GM23338 (cell line): ENCODE results near the gene SEPTIN8. TPM values are rescaled to one million over a fixed set of nuclear protein-coding genes. Genes with fewer than 3 reads are reported as not detected.

Source experiments
- ATAC-seq: fragments of 200-7000 bp; cut with Tn5 transposase; 3 replicates; pipeline ENCODE4 v1.9.1; 2020
- DNase-seq: peaks from one replicate; pipeline ENCODE4 v3.0.0-alpha.2; 2015; ENCODE audit warnings: low spot score
- H2AFZ ChIP-seq: fragments of 200-600 bp; sonication (generic); 2 replicates; pipeline ENCODE4 v1.8.0; 2016; ENCODE audit warnings: antibody characterized with exemption, mild to moderate bottlenecking, moderate library complexity
- H3F3A ChIP-seq: fragments of 200-600 bp; sonication (generic); replicated peaks from 2 replicates; pipeline ENCODE4 v1.8.0; 2017; ENCODE audit warnings: antibody characterized with exemption, mixed run types, low read depth
- H3K27ac ChIP-seq: fragments of 200-600 bp; sonication (generic); 2 replicates; pipeline ENCODE4 v1.6.1; 2016; ENCODE audit warnings: low read depth
- H3K27me3 ChIP-seq: fragments of 200-600 bp; sonication (generic); 2 replicates; pipeline ENCODE4 v1.8.0; 2016; ENCODE audit warnings: mild to moderate bottlenecking, mixed run types, moderate library complexity; ENCODE audit not compliant: insufficient read depth
- H3K36me3 ChIP-seq: fragments of 200-600 bp; sonication (generic); 2 replicates; pipeline ENCODE4 v1.8.0; 2016; ENCODE audit warnings: mild to moderate bottlenecking; ENCODE audit not compliant: insufficient read depth
- H3K4me1 ChIP-seq: fragments of 200-600 bp; sonication (generic); 2 replicates; pipeline ENCODE4 v1.8.0; 2016; ENCODE audit warnings: mild to moderate bottlenecking, moderate library complexity; ENCODE audit not compliant: insufficient read depth
- H3K4me2 ChIP-seq: fragments of 200-600 bp; sonication (generic); 2 replicates; pipeline ENCODE4 v1.7.1; 2017; ENCODE audit warnings: mixed run types
- H3K4me3 ChIP-seq: fragments of 200-600 bp; sonication (generic); 2 replicates; pipeline ENCODE4 v1.6.1; 2016; ENCODE audit warnings: mixed run types
- H3K79me2 ChIP-seq: fragments of 200-600 bp; sonication (generic); replicated peaks from 2 replicates; pipeline ENCODE4 v1.8.0; 2017; ENCODE audit warnings: mild to moderate bottlenecking; ENCODE audit not compliant: insufficient read depth
- H3K9me2 ChIP-seq: fragments of 200-600 bp; sonication (generic); 2 replicates; pipeline ENCODE4 v1.8.0; 2017; ENCODE audit not compliant: insufficient read depth
- H4K20me1 ChIP-seq: fragments of 200-600 bp; sonication (generic); replicated peaks from 2 replicates; pipeline ENCODE4 v1.8.0; 2017; ENCODE audit warnings: mild to moderate bottlenecking; ENCODE audit not compliant: insufficient read depth
- H3K27ac Mint-ChIP-seq: 2 replicates; pipeline ENCODE4 v1.8.0; 2020; ENCODE audit warnings: inconsistent platforms, mild to moderate bottlenecking, moderate library complexity, mixed read lengths
- H3K27me3 Mint-ChIP-seq: 3 replicates; pipeline ENCODE4 v1.8.0; 2022; ENCODE audit warnings: low read depth, mild to moderate bottlenecking, moderate library complexity, mixed read lengths, inconsistent platforms; ENCODE audit not compliant: insufficient read depth, poor library complexity
- H3K36me3 Mint-ChIP-seq: 3 replicates; pipeline ENCODE4 v1.8.0; 2021; ENCODE audit warnings: low read depth, mild to moderate bottlenecking, inconsistent platforms, moderate library complexity, mixed read lengths
- H3K4me1 Mint-ChIP-seq: 3 replicates; pipeline ENCODE4 v1.8.0; 2020; ENCODE audit warnings: mild to moderate bottlenecking, inconsistent platforms, mixed read lengths
- H3K4me3 Mint-ChIP-seq: 3 replicates; pipeline ENCODE4 v1.8.0; 2021; ENCODE audit warnings: moderate library complexity, mild to moderate bottlenecking, inconsistent platforms, mixed read lengths
- H3K9me3 Mint-ChIP-seq: 3 replicates; pipeline ENCODE4 v1.8.0; 2020; ENCODE audit warnings: moderate library complexity, mild to moderate bottlenecking, inconsistent platforms, mixed read lengths
- CREB1 ChIP-seq: fragments of 250-450 bp; sonication (Bioruptor Pico); IDR thresholded peaks from 2 replicates; pipeline ENCODE4 v1.5.0; 2020; ENCODE audit warnings: low read depth, mild to moderate bottlenecking, moderate library complexity
- EZH2phosphoT487 ChIP-seq: fragments of 200-600 bp; sonication (generic); IDR thresholded peaks from one replicate; pipeline ENCODE4 v1.8.1; 2018; ENCODE audit warnings: antibody characterized with exemption; ENCODE audit not compliant: unreplicated experiment
- POLR2AphosphoS5 ChIP-seq: IDR thresholded peaks from 2 replicates; pipeline ENCODE4 v1.6.1; 2016; ENCODE audit warnings: antibody characterized with exemption, low read depth
- ZNF114 ChIP-seq: fragments of 250-450 bp; sonication (Bioruptor Pico); IDR thresholded peaks from 2 replicates; pipeline ENCODE4 v1.5.0; 2020; ENCODE audit warnings: mild to moderate bottlenecking, moderate library complexity
- ZNF331 ChIP-seq: fragments of 250-450 bp; sonication (Bioruptor Pico); IDR thresholded peaks from 2 replicates; pipeline ENCODE4 v1.5.0; 2020; ENCODE audit warnings: low read depth, mild to moderate bottlenecking, moderate library complexity
- polyA plus RNA-seq: library from polyadenylated mRNA; unstranded; fragments of >200 nt; fragmentation: Nextera tagmentation; extraction: Ambion mirVana; gene quantifications from 2 replicates; pipeline ENCODE4 v1.2.1, GENCODE V29; 2016
- total RNA-seq: library from RNA; depleted of rRNA; stranded (reverse); fragments of >200 nt; shearing (Covaris generic); gene quantifications from 2 replicates; pipeline ENCODE4 v1.2.3, GENCODE V29; 2014
- TF ChIP-seq, protein P1 (sequence below): fragments of 250-450 bp; sonication (Bioruptor Pico); IDR thresholded peaks from 2 replicates; pipeline ENCODE4 v1.5.0; 2020; ENCODE audit warnings: mild to moderate bottlenecking, moderate library complexity

Gene SEPTIN8
- total and polyA plus RNA-seq, 2 experiments from 2014 or later: 8.8 to 45.0 TPM

DNA sequence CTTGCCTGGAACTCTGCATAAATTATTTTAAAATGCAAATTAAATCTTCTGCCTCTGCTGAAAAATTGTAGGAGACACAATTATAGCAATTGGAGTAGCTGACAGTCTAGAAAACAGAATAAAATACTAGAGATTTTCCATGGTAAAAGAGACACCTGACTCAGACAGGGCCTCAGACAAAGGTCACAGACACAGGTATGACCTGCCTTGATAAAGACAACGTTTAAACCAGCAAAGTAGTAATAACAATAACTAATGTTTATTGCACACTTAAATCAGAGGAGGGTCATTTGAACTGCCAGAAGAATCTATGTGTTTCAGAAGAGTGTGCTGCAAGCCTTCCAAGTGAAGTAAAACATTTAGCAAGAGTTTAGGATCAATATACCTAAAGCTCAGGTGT, 40.0 kb upstream of the SEPTIN8 start (continued):
- TF ChIP-seq, protein P1, sequence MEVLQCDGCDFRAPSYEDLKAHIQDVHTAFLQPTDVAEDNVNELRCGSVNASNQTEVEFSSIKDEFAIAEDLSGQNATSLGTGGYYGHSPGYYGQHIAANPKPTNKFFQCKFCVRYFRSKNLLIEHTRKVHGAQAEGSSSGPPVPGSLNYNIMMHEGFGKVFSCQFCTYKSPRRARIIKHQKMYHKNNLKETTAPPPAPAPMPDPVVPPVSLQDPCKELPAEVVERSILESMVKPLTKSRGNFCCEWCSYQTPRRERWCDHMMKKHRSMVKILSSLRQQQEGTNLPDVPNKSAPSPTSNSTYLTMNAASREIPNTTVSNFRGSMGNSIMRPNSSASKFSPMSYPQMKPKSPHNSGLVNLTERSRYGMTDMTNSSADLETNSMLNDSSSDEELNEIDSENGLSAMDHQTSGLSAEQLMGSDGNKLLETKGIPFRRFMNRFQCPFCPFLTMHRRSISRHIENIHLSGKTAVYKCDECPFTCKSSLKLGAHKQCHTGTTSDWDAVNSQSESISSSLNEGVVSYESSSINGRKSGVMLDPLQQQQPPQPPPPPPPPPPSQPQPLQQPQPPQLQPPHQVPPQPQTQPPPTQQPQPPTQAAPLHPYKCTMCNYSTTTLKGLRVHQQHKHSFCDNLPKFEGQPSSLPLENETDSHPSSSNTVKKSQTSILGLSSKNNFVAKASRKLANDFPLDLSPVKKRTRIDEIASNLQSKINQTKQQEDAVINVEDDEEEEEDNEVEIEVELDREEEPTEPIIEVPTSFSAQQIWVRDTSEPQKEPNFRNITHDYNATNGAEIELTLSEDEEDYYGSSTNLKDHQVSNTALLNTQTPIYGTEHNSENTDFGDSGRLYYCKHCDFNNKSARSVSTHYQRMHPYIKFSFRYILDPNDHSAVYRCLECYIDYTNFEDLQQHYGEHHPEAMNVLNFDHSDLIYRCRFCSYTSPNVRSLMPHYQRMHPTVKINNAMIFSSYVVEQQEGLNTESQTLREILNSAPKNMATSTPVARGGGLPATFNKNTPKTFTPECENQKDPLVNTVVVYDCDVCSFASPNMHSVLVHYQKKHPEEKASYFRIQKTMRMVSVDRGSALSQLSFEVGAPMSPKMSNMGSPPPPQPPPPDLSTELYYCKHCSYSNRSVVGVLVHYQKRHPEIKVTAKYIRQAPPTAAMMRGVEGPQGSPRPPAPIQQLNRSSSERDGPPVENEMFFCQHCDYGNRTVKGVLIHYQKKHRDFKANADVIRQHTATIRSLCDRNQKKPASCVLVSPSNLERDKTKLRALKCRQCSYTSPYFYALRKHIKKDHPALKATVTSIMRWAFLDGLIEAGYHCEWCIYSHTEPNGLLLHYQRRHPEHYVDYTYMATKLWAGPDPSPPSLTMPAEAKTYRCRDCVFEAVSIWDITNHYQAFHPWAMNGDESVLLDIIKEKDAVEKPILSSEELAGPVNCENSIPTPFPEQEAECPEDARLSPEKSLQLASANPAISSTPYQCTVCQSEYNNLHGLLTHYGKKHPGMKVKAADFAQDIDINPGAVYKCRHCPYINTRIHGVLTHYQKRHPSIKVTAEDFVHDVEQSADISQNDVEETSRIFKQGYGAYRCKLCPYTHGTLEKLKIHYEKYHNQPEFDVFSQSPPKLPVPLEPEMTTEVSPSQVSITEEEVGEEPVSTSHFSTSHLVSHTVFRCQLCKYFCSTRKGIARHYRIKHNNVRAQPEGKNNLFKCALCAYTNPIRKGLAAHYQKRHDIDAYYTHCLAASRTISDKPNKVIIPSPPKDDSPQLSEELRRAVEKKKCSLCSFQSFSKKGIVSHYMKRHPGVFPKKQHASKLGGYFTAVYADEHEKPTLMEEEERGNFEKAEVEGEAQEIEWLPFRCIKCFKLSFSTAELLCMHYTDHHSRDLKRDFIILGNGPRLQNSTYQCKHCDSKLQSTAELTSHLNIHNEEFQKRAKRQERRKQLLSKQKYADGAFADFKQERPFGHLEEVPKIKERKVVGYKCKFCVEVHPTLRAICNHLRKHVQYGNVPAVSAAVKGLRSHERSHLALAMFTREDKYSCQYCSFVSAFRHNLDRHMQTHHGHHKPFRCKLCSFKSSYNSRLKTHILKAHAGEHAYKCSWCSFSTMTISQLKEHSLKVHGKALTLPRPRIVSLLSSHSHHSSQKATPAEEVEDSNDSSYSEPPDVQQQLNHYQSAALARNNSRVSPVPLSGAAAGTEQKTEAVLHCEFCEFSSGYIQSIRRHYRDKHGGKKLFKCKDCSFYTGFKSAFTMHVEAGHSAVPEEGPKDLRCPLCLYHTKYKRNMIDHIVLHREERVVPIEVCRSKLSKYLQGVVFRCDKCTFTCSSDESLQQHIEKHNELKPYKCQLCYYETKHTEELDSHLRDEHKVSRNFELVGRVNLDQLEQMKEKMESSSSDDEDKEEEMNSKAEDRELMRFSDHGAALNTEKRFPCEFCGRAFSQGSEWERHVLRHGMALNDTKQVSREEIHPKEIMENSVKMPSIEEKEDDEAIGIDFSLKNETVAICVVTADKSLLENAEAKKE (CRISPR knock-in tag): no peak
- TF ChIP-seq POLR2AphosphoS5 (no peak), EZH2phosphoT487 (no peak), ZNF331 (CRISPR knock-in tag) (no peak)

DNA sequence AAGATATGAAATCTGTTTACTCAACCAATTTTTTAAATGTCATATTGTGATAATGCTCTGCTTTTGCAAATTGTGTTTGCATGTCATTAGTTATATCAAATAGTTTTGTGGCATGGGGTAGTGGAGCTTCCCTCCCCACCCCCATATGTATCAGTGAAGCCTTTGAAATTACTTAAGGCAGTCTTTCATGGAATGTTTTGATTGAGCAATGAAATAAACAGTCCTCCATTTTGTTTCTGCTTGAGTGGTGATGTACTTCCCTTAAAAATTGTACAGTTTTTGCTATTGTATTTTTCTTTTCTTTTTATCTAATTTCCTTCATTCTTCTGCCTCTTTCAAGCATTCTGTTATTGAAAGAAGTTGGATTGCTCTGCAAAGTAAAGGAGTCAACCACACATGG, 39.5 kb upstream of the SEPTIN8 start:
- H3K4me3 ChIP-seq: no peak overlapping the region
- no peak overlapping the region for H3K4me2 ChIP-seq
- peaks cover 18% of the 10 kb centered on the region for H3K4me1 Mint-ChIP-seq
- peaks cover 17% of the 10 kb centered on the region; the same call in 1 of the 2 replicates for H3K4me1 ChIP-seq
- H3K27me3 ChIP-seq: peaks cover 82% of the 10 kb centered on the region
- no peak overlapping the region for H3K27ac Mint-ChIP-seq
- H3K4me3 Mint-ChIP-seq: no peak overlapping the region
- H3K27me3 Mint-ChIP-seq: peaks cover 43% of the 10 kb centered on the region
- ATAC-seq (no peak), DNase-seq (no peak)
- no peaks in the 10 kb centered on the region for H3K9me2 ChIP-seq
- peaks cover 6% of the 10 kb centered on the region for H4K20me1 ChIP-seq
- 0 out of 2 replicates have a peak, but pooled peaks cover 4% of the 10 kb centered on the region for H3F3A ChIP-seq
- no peak overlapping the region for H2AFZ ChIP-seq
- no peak overlapping the region for H3K27ac ChIP-seq
- H3K79me2 ChIP-seq: no peaks in the 10 kb centered on the region
- TF ChIP-seq, protein P1 (CRISPR knock-in tag): no peak
- TF ChIP-seq CREB1 (CRISPR knock-in tag) (no peak), ZNF114 (CRISPR knock-in tag) (no peak)
- peaks cover 3% of the 10 kb centered on the region; the same call in 1 of the 3 replicates for H3K36me3 Mint-ChIP-seq
- no peaks in the 10 kb centered on the region for H3K36me3 ChIP-seq
- peaks cover 3% of the 10 kb centered on the region; the same call in 1 of the 3 replicates for H3K9me3 Mint-ChIP-seq
